ENCODE data around the gene SULT1A2.
"Not testable (repeated sequence)": the region's sequence is repeated elsewhere in the genome, so short reads cannot be mapped to it uniquely, and the experiment has no call there.

Gene SULT1A2

GRCh38 chr16:28603381-28604185 lies 6.7 kb upstream of the SULT1A2 start:
- TF ChIP-seq, protein P1, sequence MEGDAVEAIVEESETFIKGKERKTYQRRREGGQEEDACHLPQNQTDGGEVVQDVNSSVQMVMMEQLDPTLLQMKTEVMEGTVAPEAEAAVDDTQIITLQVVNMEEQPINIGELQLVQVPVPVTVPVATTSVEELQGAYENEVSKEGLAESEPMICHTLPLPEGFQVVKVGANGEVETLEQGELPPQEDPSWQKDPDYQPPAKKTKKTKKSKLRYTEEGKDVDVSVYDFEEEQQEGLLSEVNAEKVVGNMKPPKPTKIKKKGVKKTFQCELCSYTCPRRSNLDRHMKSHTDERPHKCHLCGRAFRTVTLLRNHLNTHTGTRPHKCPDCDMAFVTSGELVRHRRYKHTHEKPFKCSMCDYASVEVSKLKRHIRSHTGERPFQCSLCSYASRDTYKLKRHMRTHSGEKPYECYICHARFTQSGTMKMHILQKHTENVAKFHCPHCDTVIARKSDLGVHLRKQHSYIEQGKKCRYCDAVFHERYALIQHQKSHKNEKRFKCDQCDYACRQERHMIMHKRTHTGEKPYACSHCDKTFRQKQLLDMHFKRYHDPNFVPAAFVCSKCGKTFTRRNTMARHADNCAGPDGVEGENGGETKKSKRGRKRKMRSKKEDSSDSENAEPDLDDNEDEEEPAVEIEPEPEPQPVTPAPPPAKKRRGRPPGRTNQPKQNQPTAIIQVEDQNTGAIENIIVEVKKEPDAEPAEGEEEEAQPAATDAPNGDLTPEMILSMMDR (IDR thresholded peaks at IDR 0.05; ENCODE audit: insufficient read depth, low read depth, low read length, missing control alignments) = no peak
- no peak for DNase-seq (ENCODE audit: low read depth)
- H3K4me3 ChIP-seq (ENCODE audit: low read length) = no peak overlapping the region

- no peak for DNase-seq (ENCODE audit: low read depth)
- TF ChIP-seq, protein P1 (IDR thresholded peaks at IDR 0.05; ENCODE audit: insufficient read depth, low read depth, low read length, missing control alignments) = no peak
- H3K4me3 ChIP-seq (ENCODE audit: low read length) = no peak overlapping the region
Observed at GRCh38 chr16:28602529-28602928, 5.7 kb upstream of the SULT1A2 start.

- DNase-seq (ENCODE audit: low read depth) = not testable (repeated sequence)
Observed at GRCh38 chr16:28602062-28602461, 5.2 kb upstream of the SULT1A2 start.

GRCh38 chr16:28601589-28601988 lies 4.7 kb upstream of the SULT1A2 start:
- not testable (repeated sequence) for DNase-seq (ENCODE audit: low read depth); H3K4me3 ChIP-seq (ENCODE audit: low read length)

More at GRCh38 chr16:28602062-28602461, 5.2 kb upstream of the SULT1A2 start:
- H3K4me3 ChIP-seq (ENCODE audit: low read length) = not testable (repeated sequence)

DNA sequence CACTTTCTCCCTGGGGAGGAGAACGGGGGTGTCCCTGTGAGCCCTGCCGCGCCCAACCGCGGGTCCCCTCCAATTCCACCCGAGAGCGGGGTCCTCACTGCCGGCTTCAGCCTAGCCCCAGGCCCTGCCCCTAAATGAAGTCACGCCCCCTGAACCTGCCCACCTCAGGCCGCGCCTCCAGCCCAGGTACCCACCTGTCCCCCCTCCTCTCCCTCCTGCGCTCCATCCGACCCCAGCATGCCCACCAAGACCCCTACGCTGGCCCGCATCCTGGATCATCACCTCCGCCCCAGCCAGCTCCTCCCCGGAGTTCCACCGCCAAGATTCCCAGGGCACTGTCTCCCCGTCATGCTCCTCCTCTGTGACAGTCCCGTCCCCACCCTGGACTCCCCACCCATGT lies 4.1 kb upstream of the SULT1A2 start:
- not testable (repeated sequence) for H3K4me3 ChIP-seq (ENCODE audit: low read length); DNase-seq (ENCODE audit: low read depth)

GRCh38 chr16:28599377-28600285 lies 2.8 kb upstream of the SULT1A2 start:
- H3K4me3 ChIP-seq (ENCODE audit: low read length); DNase-seq (ENCODE audit: low read depth): not testable (repeated sequence)

GRCh38 chr16:28597692-28598261 lies 927 bp upstream of the SULT1A2 start:
- TF ChIP-seq, protein P1 (IDR thresholded peaks at IDR 0.05; ENCODE audit: insufficient read depth, low read depth, low read length, missing control alignments) = no peak
- H3K4me3 ChIP-seq (ENCODE audit: low read length) = no peak overlapping the region
- no peak for DNase-seq (ENCODE audit: low read depth)

GRCh38 chr16:28596115-28596630 lies 677 bp downstream of the SULT1A2 start:
- no peak for DNase-seq (ENCODE audit: low read depth)
- H3K4me3 ChIP-seq (ENCODE audit: low read length) = no peak overlapping the region
- TF ChIP-seq, protein P1 (IDR thresholded peaks at IDR 0.05; ENCODE audit: insufficient read depth, low read depth, low read length, missing control alignments) = no peak

GRCh38 chr16:28595451-28595850 lies 1.4 kb downstream of the SULT1A2 start:
- not testable (repeated sequence) for DNase-seq (ENCODE audit: low read depth); H3K4me3 ChIP-seq (ENCODE audit: low read length)

Measured in epithelial cell of esophagus (primary cell).